EH (cell line): ENCODE measurements around the gene TEAD1.
"Not testable (repeated sequence)": the region's sequence is repeated elsewhere in the genome, so short reads cannot be mapped to it uniquely, and the experiment has no call there.

Experiments used
- DNase-seq: peaks from one replicate; pipeline ENCODE4 v3.0.0-alpha.2; 2015; ENCODE audit warnings: low read depth

Gene TEAD1

GRCh38 chr11:12864316-12865156, 190.3 kb downstream of the TEAD1 start:
- DNase-seq: peak; percentile 88

- DNase-seq: no peak
Observed at GRCh38 chr11:12865863-12866595, 191.8 kb downstream of the TEAD1 start.

GRCh38 chr11:12867531-12867930, 193.3 kb downstream of the TEAD1 start:
- DNase-seq: no peak

- DNase-seq: peak; percentile 50
Observed at GRCh38 chr11:12868315-12869073, 194.3 kb downstream of the TEAD1 start.

- DNase-seq: peak; percentile 81
Observed at GRCh38 chr11:12871241-12871640, 197.0 kb downstream of the TEAD1 start.

GRCh38 chr11:12871788-12872321, 197.6 kb downstream of the TEAD1 start:
- DNase-seq: peak; percentile 81

- DNase-seq: no peak
Observed at GRCh38 chr11:12876340-12876739, 202.1 kb downstream of the TEAD1 start.

- DNase-seq: no peak
Observed at GRCh38 chr11:12876988-12877387, 202.8 kb downstream of the TEAD1 start.

- not testable (repeated sequence) for DNase-seq
Observed at GRCh38 chr11:12877508-12877907, 203.3 kb downstream of the TEAD1 start.

- DNase-seq: no peak
Observed at GRCh38 chr11:12880327-12880726, 206.1 kb downstream of the TEAD1 start.

GRCh38 chr11:12882670-12883069, 208.4 kb downstream of the TEAD1 start:
- peak; percentile 31 for DNase-seq

- peak; percentile 53 for DNase-seq
Observed at GRCh38 chr11:12884751-12885318, 210.6 kb downstream of the TEAD1 start.

GRCh38 chr11:12885717-12886239, 211.6 kb downstream of the TEAD1 start:
- no peak for DNase-seq

GRCh38 chr11:12886508-12886907, 212.3 kb downstream of the TEAD1 start:
- DNase-seq: no peak

GRCh38 chr11:12888525-12889158, 214.4 kb downstream of the TEAD1 start:
- peak; percentile 92 for DNase-seq

- peak; percentile 80 for DNase-seq
Observed at GRCh38 chr11:12889243-12889642, 215.0 kb downstream of the TEAD1 start.

- peak; percentile 39 for DNase-seq
Observed at GRCh38 chr11:12890476-12890875, 216.3 kb downstream of the TEAD1 start.

GRCh38 chr11:12893787-12894672, 219.8 kb downstream of the TEAD1 start:
- peak; percentile 70 for DNase-seq

GRCh38 chr11:12897390-12897789, 223.2 kb downstream of the TEAD1 start:
- no peak for DNase-seq

GRCh38 chr11:12897867-12898266, 223.6 kb downstream of the TEAD1 start:
- no peak for DNase-seq
